ENCODE results near the gene TOMM6. TPM values are rescaled to one million over a fixed set of nuclear protein-coding genes. Genes with fewer than 3 reads are reported as not detected.

Gene TOMM6
- total RNA-seq, 1 donor from 2014 or later = 133 TPM

DNA sequence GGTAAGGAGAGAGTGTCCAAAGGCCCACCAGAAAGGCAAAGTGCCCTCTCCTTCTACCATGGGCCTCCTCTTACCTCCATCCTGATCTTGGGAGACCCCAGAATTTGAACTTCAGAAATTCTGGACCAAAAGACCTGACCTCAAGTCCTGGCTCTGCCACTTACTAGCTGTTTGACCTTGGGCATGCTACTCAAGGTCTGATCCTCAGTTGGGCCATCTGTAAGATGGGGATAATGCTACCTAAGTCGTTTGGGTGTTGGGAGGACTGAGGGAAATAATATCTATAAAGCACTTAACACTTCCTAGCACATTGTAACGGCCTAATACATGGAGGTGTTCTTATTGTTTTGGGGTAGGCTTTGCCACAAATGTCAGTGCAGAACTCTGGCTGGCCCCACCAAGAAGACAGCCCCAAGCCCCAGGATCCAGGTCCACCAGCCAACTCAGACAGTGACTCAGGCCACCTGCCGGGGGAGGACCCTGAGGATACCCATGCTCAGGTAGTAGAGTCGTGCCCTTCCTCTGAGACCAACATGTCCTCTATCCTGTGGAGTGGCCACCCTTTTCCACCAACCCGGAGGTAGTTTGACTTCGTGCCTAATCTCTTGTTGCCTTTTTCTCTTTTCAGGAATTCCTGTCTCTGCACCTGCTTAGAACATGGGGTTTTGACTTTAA is 4.3 kb upstream of the TOMM6 start:
- H3K4me1 Mint-ChIP-seq (ENCODE audit: unreplicated experiment) = peaks cover 27% of the 10 kb centered on the region
- DNase-seq (ENCODE audit: extremely low spot score, unreplicated experiment) = no peak
- TF ChIP-seq CTCF (IDR thresholded peaks at IDR 0.05) = no peak
- H3K27ac Mint-ChIP-seq (ENCODE audit: unreplicated experiment) = no peak overlapping the region
- no peaks in the 10 kb centered on the region for H3K27me3 Mint-ChIP-seq (ENCODE audit: unreplicated experiment)
- H3K9me3 Mint-ChIP-seq (ENCODE audit: unreplicated experiment) = no peaks in the 10 kb centered on the region
- no peak overlapping the region for H3K4me3 Mint-ChIP-seq (ENCODE audit: unreplicated experiment)
- H3K36me3 Mint-ChIP-seq (ENCODE audit: unreplicated experiment) = peaks cover 1% of the 10 kb centered on the region

DNA sequence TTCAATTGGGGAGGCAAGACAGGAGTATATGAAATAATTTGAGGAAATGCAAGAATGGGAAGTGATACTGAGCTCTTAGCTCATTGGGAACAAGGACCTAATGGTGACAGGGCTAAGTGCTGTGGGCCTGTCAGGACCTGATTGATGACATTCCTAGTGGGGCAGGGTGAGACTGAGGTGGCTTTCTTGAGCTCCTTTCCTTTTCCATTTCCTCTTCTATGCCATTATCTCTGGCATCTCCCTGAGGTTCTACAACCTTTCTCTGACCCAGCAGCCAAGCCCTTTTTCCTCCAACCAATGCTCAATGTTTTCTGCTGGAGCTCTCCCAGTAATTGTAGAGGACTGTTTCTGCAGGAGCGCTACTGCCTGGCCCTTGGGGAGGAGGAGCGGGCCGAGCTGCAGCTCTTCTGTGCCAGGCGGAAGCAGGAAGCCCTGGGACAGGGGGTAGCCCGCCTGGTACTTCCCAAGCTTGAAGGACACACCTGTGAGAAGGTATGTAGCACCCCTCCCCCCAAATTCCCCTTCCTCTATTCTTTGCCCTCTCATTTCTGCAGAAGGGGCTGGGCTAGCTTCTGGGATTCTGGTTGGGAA is 2.8 kb upstream of the TOMM6 start:
- H3K27ac Mint-ChIP-seq (ENCODE audit: unreplicated experiment) = no peak overlapping the region
- peaks cover 26% of the 10 kb centered on the region for H3K4me1 Mint-ChIP-seq (ENCODE audit: unreplicated experiment)
- DNase-seq (ENCODE audit: extremely low spot score, unreplicated experiment) = no peak

GRCh38 chr6:41785254-41785653 is 2.2 kb upstream of the TOMM6 start:
- H3K36me3 Mint-ChIP-seq (ENCODE audit: unreplicated experiment) = peaks cover 11% of the 10 kb centered on the region
- H3K27ac Mint-ChIP-seq (ENCODE audit: unreplicated experiment) = no peak overlapping the region
- no peak for TF ChIP-seq CTCF (IDR thresholded peaks at IDR 0.05)
- no peak overlapping the region for H3K4me3 Mint-ChIP-seq (ENCODE audit: unreplicated experiment)
- no peak for DNase-seq (ENCODE audit: extremely low spot score, unreplicated experiment)
- no peaks in the 10 kb centered on the region for H3K9me3 Mint-ChIP-seq (ENCODE audit: unreplicated experiment)
- H3K4me1 Mint-ChIP-seq (ENCODE audit: unreplicated experiment) = peaks cover 26% of the 10 kb centered on the region
- H3K27me3 Mint-ChIP-seq (ENCODE audit: unreplicated experiment) = no peaks in the 10 kb centered on the region

More for the DNA sequence above, 2.8 kb upstream of the TOMM6 start:
- no peak for TF ChIP-seq CTCF (IDR thresholded peaks at IDR 0.05)
- peaks cover 5% of the 10 kb centered on the region for H3K36me3 Mint-ChIP-seq (ENCODE audit: unreplicated experiment)
- no peaks in the 10 kb centered on the region for H3K9me3 Mint-ChIP-seq (ENCODE audit: unreplicated experiment)
- H3K4me3 Mint-ChIP-seq (ENCODE audit: unreplicated experiment) = no peak overlapping the region
- H3K27me3 Mint-ChIP-seq (ENCODE audit: unreplicated experiment) = no peaks in the 10 kb centered on the region

- no peak for TF ChIP-seq CTCF (IDR thresholded peaks at IDR 0.05)
Measured at GRCh38 chr6:41785689-41786450, 1.6 kb upstream of the TOMM6 start.

More at GRCh38 chr6:41785689-41786450, 1.6 kb upstream of the TOMM6 start:
- Mint-ChIP-seq H3K4me1 (ENCODE audit: unreplicated experiment) (peaks cover 24% of the 10 kb centered on the region), H3K27ac (ENCODE audit: unreplicated experiment) (no peak overlapping the region), H3K9me3 (ENCODE audit: unreplicated experiment) (no peaks in the 10 kb centered on the region), H3K4me3 (ENCODE audit: unreplicated experiment) (peak overlapping the region; percentile 94), H3K27me3 (ENCODE audit: unreplicated experiment) (no peaks in the 10 kb centered on the region), H3K36me3 (ENCODE audit: unreplicated experiment) (peaks cover 12% of the 10 kb centered on the region)
- DNase-seq (ENCODE audit: extremely low spot score, unreplicated experiment) = no peak

Measured in osteocyte (in vitro differentiated cells).